A673 (cell line): ENCODE data around the gene DNAI2. TPM values are rescaled to one million over a fixed set of nuclear protein-coding genes. Genes with fewer than 3 reads are reported as not detected.

ENCODE experiments used
- BruUV-seq: library from RNA; stranded (reverse); fragments of 400-500 nt; replicated peaks from 2 replicates; lab custom pipeline; 2021; lab: Mats Ljungman, UMichigan
- CTCF ChIA-PET: fragments of 300-600 bp; sonication (Branson Sonifier 250); formaldehyde crosslinking; loops from one replicate; lab custom pipeline; 2022; ENCODE audit warnings: antibody characterized with exemption; lab: Charles Lee
- POLR2A ChIA-PET: fragments of 300-600 bp; sonication (Branson Sonifier 250); formaldehyde crosslinking; loops from one replicate; lab custom pipeline; 2022; ENCODE audit warnings: antibody characterized with exemption; ENCODE audit not compliant: low non-redundant PET; lab: Charles Lee
- DNase-seq: peaks from one replicate; pipeline ENCODE4 v3.0.0-alpha.2; 2015; ENCODE audit warnings: low spot score
- H3K27ac ChIP-seq: fragments of 200-600 bp; sonication (generic); 2 replicates; pipeline ENCODE4 v1.5.1; 2016; ENCODE audit warnings: mixed run types, low read depth, mild to moderate bottlenecking, mixed read lengths, antibody characterized with exemption, low read length; ENCODE audit not compliant: poor library complexity, severe bottlenecking
- H3K27me3 ChIP-seq: fragments of 200-600 bp; sonication (generic); replicated peaks from 2 replicates; pipeline ENCODE4 v1.6.1; 2017; ENCODE audit warnings: mixed run types, low read depth, mild to moderate bottlenecking, mixed read lengths, antibody characterized with exemption, low read length; ENCODE audit not compliant: insufficient read depth, poor library complexity
- H3K36me3 ChIP-seq: fragments of 200-600 bp; sonication (generic); 2 replicates; pipeline ENCODE4 v1.6.1; 2016; ENCODE audit warnings: mixed run types, mild to moderate bottlenecking, mixed read lengths, antibody characterized with exemption, low read length; ENCODE audit not compliant: insufficient read depth, poor library complexity, severe bottlenecking
- H3K4me1 ChIP-seq: fragments of 200-600 bp; sonication (generic); 2 replicates; pipeline ENCODE4 v1.6.1; 2017; ENCODE audit warnings: mixed run types, mild to moderate bottlenecking, mixed read lengths, antibody characterized with exemption, low read length; ENCODE audit not compliant: insufficient read depth, poor library complexity, severe bottlenecking
- H3K4me3 ChIP-seq: fragments of 200-600 bp; sonication (generic); 2 replicates; pipeline ENCODE4 v1.5.1; 2016; ENCODE audit warnings: low read depth, mixed run types, mild to moderate bottlenecking, mixed read lengths, low read length; ENCODE audit not compliant: poor library complexity, severe bottlenecking
- H3K9me3 ChIP-seq: fragments of 200-600 bp; sonication (generic); 2 replicates; pipeline ENCODE4 v1.6.1; 2016; ENCODE audit warnings: mixed run types, low read depth, mild to moderate bottlenecking, mixed read lengths, antibody characterized with exemption, low read length; ENCODE audit not compliant: poor library complexity, severe bottlenecking
- CTCF ChIP-seq: fragments of 300-800, 200-600 bp; sonication (generic); conservative IDR thresholded peaks from 2 replicates; pipeline ENCODE4 v1.5.1; 2017; ENCODE audit warnings: low read depth, mild to moderate bottlenecking, antibody characterized with exemption, low read length, moderate library complexity, mixed read lengths
- EZH2 ChIP-seq: fragments of 200-600 bp; sonication (generic); IDR thresholded peaks from 2 replicates; pipeline ENCODE4 v1.6.1; 2017; ENCODE audit warnings: borderline replicate concordance, low read depth, mild to moderate bottlenecking, mixed read lengths, antibody characterized with exemption, low read length; ENCODE audit not compliant: poor library complexity, severe bottlenecking
- intact Hi-C: fragments of 100-400 bp; cut with micrococcal nuclease; formaldehyde crosslinking; loops from one replicate; pipeline ENCODE4 v1.10.0; 2022; ENCODE audit not compliant: unreplicated experiment
- total RNA-seq: library from RNA; stranded (reverse); gene quantifications from 2 replicates; pipeline ENCODE4 v1.2.3, GENCODE V29; 2021

DNAI2 gene
- total RNA-seq, 1 experiment from 2014 or later: not detected

- no peak for DNase-seq
- ChIA-PET POLR2A (no interaction called here), CTCF (no interaction called here)
- no TSS peak for BruUV-seq
- Histone ChIP-seq H3K36me3 (no peaks in the 10 kb centered on the region), H3K4me1 (peaks cover 7% of the 10 kb centered on the region), H3K27me3 (no peaks in the 10 kb centered on the region), H3K4me3 (no peak overlapping the region), H3K9me3 (no peaks in the 10 kb centered on the region), H3K27ac (peak overlapping the region; percentile 30)
- TF ChIP-seq EZH2: no peak
- intact Hi-C loops: no loop called here
Measured at GRCh38 chr17:74241847-74242246, 32.2 kb upstream of the DNAI2 start.

GRCh38 chr17:74243013-74243755, 30.9 kb upstream of the DNAI2 start:
- no TSS peak for BruUV-seq
- ChIA-PET CTCF (no interaction called here), POLR2A (no interaction called here)
- no peak overlapping the region for H3K4me3 ChIP-seq
- TF ChIP-seq CTCF: no peak
- no peak for TF ChIP-seq EZH2
- intact Hi-C loops: no loop called here
- peaks cover 7% of the 10 kb centered on the region for H3K4me1 ChIP-seq
- DNase-seq: no peak
- no peaks in the 10 kb centered on the region for H3K27me3 ChIP-seq
- H3K36me3 ChIP-seq: no peaks in the 10 kb centered on the region
- H3K9me3 ChIP-seq: no peaks in the 10 kb centered on the region
- no peak overlapping the region for H3K27ac ChIP-seq

- POLR2A ChIA-PET: no interaction called here
- intact Hi-C loops: no loop called here
- TF ChIP-seq CTCF (no peak), EZH2 (no peak)
- no peaks in the 10 kb centered on the region for H3K36me3 ChIP-seq
- peaks cover 7% of the 10 kb centered on the region for H3K4me1 ChIP-seq
- no peak overlapping the region for H3K4me3 ChIP-seq
- CTCF ChIA-PET: no interaction called here
- DNase-seq: no peak
- no peak overlapping the region for H3K27ac ChIP-seq
- H3K27me3 ChIP-seq: no peaks in the 10 kb centered on the region
- H3K9me3 ChIP-seq: no peaks in the 10 kb centered on the region
- no TSS peak for BruUV-seq
Measured at GRCh38 chr17:74244128-74244527, 29.9 kb upstream of the DNAI2 start.

GRCh38 chr17:74244548-74244947, 29.5 kb upstream of the DNAI2 start:
- Histone ChIP-seq H3K9me3 (no peaks in the 10 kb centered on the region), H3K27me3 (no peaks in the 10 kb centered on the region), H3K4me1 (peaks cover 7% of the 10 kb centered on the region), H3K27ac (no peak overlapping the region), H3K36me3 (no peaks in the 10 kb centered on the region), H3K4me3 (no peak overlapping the region)
- CTCF ChIA-PET: no interaction called here
- DNase-seq: no peak
- no TSS peak for BruUV-seq
- POLR2A ChIA-PET: no interaction called here
- intact Hi-C loops: no loop called here
- TF ChIP-seq CTCF: no peak
- no peak for TF ChIP-seq EZH2
